Renal cortex interstitium (tissue), 11 donors: ENCODE measurements around the gene TPRX1. TPM values are rescaled to one million over a fixed set of nuclear protein-coding genes. Genes with fewer than 3 reads are reported as not detected.
"Not testable (repeated sequence)": the region's sequence is repeated elsewhere in the genome, so short reads cannot be mapped to it uniquely, and the experiment has no call there.

Experiments
- DNase-seq, 11 donors: peaks; one replicate each; pipeline ENCODE4 v3.0.0-alpha.2; 2013; ENCODE audit warnings: low read depth in 9 of 11, low spot score in 4 of 11; ENCODE audit errors: extremely low read depth in 1 of 11
- polyA plus RNA-seq, 3 donors: library from polyadenylated mRNA; unstranded; fragments of 120-200 nt; gene quantifications; one replicate each; pipeline ENCODE4 v1.2.1, GENCODE V29; 2013; ENCODE audit not compliant: insufficient read length in 3 of 3

Gene TPRX1
- polyA plus RNA-seq, 3 donors, result not detected

- DNase-seq, result not testable (repeated sequence)
Measured at GRCh38 chr19:47777245-47778048, 26.9 kb downstream of the TPRX1 start.

GRCh38 chr19:47776568-47776967 lies 27.8 kb downstream of the TPRX1 start:
- no peak for DNase-seq

DNA sequence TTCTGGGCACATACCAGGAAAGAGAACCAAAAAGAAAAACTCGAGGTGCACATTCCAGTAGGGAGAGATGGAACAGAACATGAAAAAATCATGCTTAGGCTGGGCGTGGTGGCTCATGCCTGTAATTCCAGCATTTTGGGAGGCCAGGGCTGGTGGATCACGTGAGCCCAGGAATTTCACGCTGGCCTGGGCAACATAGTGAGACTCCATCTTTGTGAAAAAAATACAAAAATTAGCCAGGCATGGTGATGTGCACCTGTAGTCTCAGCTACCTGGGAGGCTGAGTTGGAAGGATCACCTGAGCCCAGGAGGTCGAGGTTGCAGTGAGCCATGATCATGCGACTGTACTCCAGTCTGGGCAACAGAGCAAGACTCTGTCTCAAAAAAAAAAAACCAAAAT lies 33.1 kb downstream of the TPRX1 start:
- DNase-seq, result not testable (repeated sequence)

- no peak for DNase-seq
Measured at GRCh38 chr19:47769534-47769933, 34.8 kb downstream of the TPRX1 start.

- no peak for DNase-seq
Measured at GRCh38 chr19:47768604-47769003, 35.7 kb downstream of the TPRX1 start.

DNA sequence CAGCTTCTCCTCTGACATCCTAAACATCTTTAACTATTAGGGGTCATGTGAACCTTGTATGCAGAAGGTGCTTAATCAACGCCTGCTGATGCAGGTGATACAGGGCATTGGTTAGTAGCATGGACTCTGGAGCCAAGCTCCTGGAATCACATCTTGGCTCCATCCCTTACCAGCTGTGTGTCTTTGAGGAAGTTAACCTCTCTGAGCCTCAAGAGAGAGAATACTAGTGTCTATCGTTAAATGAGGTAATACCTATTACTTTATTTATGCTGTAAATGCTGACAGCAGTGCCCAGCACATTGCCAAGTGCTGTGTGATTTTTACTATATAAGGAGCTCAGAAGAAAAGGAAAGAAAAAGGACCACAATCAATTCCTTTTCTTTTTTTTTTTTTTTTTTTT lies 37.0 kb downstream of the TPRX1 start:
- DNase-seq, result no peak

DNA sequence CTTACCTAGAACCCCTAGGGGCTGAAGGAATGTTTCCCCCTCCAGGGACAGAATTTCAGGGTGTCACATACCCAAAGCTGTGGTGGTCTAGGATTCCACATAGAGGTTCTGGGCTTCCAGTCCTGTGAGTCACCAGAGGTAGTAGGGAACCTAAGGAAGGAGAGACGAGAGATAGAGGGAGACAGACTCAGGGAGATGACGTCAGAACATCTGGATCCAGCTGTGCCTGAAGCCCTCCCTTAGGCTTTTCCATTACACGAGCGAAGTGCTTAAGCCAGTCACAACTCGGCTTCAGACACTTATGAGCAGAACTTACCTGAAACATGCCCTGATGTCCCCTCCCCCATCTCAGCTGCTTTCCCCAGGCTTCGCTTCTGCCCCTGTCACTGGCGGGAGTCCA lies 37.7 kb downstream of the TPRX1 start:
- DNase-seq, result no peak

- DNase-seq, result no peak
Measured at GRCh38 chr19:47766359-47766620, 38.1 kb downstream of the TPRX1 start.

GRCh38 chr19:47765523-47766358 lies 38.6 kb downstream of the TPRX1 start:
- DNase-seq, result peak in 2 of 11 donors; percentile 49 to 57

- DNase-seq, result not testable (repeated sequence)
Measured at GRCh38 chr19:47764705-47765104, 39.6 kb downstream of the TPRX1 start.

- DNase-seq, result no peak
Measured at GRCh38 chr19:47762615-47763308, 41.6 kb downstream of the TPRX1 start.

DNA sequence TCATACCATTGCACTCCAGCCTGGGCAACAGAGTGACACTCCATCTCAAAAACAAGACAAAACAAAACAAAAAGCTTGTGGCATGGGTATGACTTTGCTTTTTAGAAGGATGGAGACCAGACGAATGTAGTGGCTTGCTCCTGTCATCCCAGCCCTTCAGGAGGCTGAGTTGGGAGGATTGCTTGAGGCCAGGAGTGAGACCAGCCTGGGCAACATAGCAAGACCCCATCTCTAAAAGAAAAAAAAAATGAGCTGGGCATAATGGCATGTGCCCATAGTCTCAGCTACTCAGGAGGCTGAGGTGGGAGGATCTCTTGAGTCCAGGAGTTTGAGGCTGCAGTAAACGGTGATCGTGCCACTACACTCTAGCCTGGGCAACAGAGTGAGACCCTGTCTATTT lies 42.2 kb downstream of the TPRX1 start:
- DNase-seq, result no peak

- no peak for DNase-seq
Measured at GRCh38 chr19:47761566-47761965, 42.8 kb downstream of the TPRX1 start.

GRCh38 chr19:47760632-47760999 lies 43.7 kb downstream of the TPRX1 start:
- DNase-seq, result no peak

- no peak for DNase-seq
Measured at GRCh38 chr19:47758443-47758804, 45.9 kb downstream of the TPRX1 start.

GRCh38 chr19:47757617-47758442 lies 46.5 kb downstream of the TPRX1 start:
- no peak for DNase-seq

DNA sequence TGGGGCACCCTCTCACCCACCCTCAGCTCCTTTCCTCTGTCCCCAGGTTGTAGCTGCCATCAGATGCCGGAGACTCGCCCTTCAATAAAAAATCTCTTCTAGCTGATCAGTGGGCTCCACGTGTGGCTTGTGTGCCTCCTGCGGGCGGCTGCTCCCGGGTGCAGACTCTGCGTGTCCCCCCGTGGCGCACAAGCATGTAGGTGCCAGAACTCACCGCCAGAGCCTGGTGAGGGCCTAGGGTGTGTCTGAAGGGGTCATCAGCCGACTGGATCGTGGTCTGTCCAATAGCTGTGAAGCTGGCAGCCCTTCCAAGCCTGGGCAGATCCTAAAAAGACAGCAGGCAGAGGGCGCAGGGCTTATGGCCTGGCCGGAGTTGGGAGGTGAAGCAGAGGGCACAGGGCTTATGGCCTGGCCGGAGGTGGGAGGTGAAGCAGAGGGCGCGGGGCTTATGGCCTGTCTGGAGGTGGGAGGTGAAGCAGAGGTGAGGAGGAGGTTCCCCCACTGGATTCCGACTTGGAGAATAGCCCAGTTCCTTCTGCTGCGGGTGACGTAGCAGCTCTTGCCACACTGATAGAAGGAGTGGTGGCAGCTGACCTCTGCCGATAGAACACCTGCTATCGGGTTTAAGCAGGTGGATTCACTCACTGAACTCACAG lies 47.3 kb downstream of the TPRX1 start:
- no peak for DNase-seq

DNA sequence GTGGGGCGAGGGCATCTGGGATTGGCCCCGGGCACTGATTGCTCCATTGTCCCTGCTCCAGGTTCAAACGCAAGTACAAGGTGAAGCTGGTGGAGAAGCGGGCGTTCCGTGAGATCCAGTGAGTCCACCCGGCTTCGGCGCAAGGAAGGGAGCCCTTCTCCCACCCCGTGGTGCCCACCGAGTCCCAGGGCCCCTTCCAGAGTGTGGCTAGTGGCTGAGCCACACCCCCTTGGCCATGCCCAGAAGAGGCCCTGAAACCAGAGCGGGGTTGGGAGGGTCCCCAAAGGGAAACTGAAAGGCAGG lies 47.8 kb downstream of the TPRX1 start:
- DNase-seq, result no peak
